Peyer's patch (tissue), 4 donors: ENCODE measurements around the gene FANCB. TPM values are rescaled to one million over a fixed set of nuclear protein-coding genes. Genes with fewer than 3 reads are reported as not detected.

Experiments
- DNase-seq, 3 donors: peaks; one replicate each; pipeline ENCODE4 v3.0.0-alpha.2; 2017 to 2019
- H3K27ac ChIP-seq, 4 donors: fragments of 200-600 bp; sonication (generic); one replicate each; pipeline ENCODE4 v1.5.1; 2016 to 2019
- H3K27me3 ChIP-seq, 2 donors: fragments of 200-600 bp; sonication (generic); one replicate each; pipeline ENCODE4 v1.5.1; 2019
- H3K36me3 ChIP-seq, 3 donors: fragments of 200-600 bp; sonication (generic); one replicate each; pipeline ENCODE4 v1.5.1; 2016 to 2019
- H3K4me1 ChIP-seq, 4 donors: fragments of 200-600 bp; sonication (generic); one replicate each; pipeline ENCODE4 v1.5.1; 2016 to 2019
- H3K4me3 ChIP-seq, 4 donors: fragments of 200-600 bp; sonication (generic); 1 replicate in 3 of 4; 2 replicates in 1 of 4; pipeline ENCODE4 v1.5.1; 2016 to 2019; ENCODE audit warnings: mild to moderate bottlenecking in 1 of 4
- H3K9me3 ChIP-seq, 4 donors: fragments of 200-600 bp; sonication (generic); one replicate each; pipeline ENCODE4 v1.5.1; 2016 to 2019; ENCODE audit warnings: mild to moderate bottlenecking in 1 of 4
- POLR2A ChIP-seq, 2 donors: fragments of 450-650 bp; IDR thresholded peaks; one replicate each; pipeline ENCODE4 v1.5.1; 2017; ENCODE audit warnings: antibody characterized with exemption in 2 of 2, mild to moderate bottlenecking in 2 of 2, moderate library complexity in 2 of 2
- total RNA-seq, 4 donors: library from RNA; depleted of rRNA; stranded (reverse); fragments of >200 nt; gene quantifications; one replicate each; pipeline ENCODE4 v1.1.0, GENCODE V29; 2016
- TF ChIP-seq, protein P1 (sequence below), 6 experiments: fragments of 450-650 bp in 4 of 6; fragments of 200-600 bp in 2 of 6; sonication (generic) in 1 of 6; IDR thresholded peaks; one replicate each; pipeline ENCODE4 v1.5.1; 2017 to 2019; ENCODE audit warnings: antibody characterized with exemption in 6 of 6, mild to moderate bottlenecking in 3 of 6, moderate library complexity in 1 of 6

The FANCB gene
- 1 to 10 TPM in 3 of 4 donors, under 1 TPM in 1; 0.35 to 5.0 (median 1.6) TPM for total RNA-seq

DNA sequence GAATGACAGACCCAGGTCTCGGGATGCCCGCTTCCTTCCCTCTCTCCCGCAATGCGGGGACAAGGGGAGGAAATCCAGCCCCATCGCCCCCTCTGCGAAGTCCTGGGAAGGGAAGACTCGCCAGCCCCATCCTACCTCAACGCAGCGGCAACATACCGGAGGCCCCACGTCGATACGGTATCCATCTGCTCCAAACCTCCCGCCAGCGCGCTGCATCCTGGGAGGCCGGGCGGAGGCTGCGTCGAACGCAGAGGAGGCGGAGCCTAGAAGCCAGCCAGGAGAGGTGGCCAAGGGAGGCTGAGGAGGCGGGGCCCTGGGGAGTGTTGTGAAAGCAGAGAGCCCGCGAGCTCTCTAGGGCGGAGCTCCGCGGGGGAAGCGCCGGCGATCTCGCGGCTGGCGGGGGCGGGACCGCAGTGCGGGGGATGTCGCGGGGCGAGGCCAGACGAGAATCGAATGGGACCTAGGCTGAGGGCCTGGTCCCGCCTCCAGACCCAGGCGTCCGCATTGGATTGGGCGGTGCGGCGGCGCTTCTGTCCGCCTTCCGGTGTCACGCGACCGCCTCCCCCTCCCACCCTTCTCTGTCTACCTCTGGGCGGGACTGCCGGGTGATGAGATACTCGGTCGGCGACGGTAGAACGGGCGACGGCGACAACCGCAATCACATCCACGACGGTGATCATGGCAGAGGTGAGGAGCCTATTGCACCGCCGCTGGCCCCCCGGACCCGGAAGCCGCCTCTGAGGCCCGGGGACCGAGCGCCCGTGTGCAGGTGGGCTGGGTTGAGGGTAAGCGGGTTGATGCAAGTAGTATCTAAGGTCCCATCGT, at the start of gene FANCB, which contains the start of gene MOSPD2:
Gene FANCB (minus strand): TSS at position 219 of the 825 bp plus-strand sequence. CDS start 7,559 bp downstream, outside the sequence.
Gene MOSPD2 (plus strand): TSS at position 571 of the 825 bp plus-strand sequence. CDS start 108 bp downstream, at position 679.
- Histone ChIP-seq H3K4me3 (peak within 1 kb of the TSS; percentile 54 to 72 (median 66)), H3K27ac (peak within 1 kb of the TSS; percentile 68 to 85 (median 82)), H3K9me3 (no peaks in the 10 kb centered on the region), H3K36me3 (no peaks in the 10 kb centered on the region), H3K4me1 (no peaks in the 10 kb centered on the region), H3K27me3 (no peaks in the 10 kb centered on the region)
- TF ChIP-seq POLR2A (IDR thresholded peaks at IDR 0.05): peak; percentile 47 to 52
- TF ChIP-seq, protein P1, sequence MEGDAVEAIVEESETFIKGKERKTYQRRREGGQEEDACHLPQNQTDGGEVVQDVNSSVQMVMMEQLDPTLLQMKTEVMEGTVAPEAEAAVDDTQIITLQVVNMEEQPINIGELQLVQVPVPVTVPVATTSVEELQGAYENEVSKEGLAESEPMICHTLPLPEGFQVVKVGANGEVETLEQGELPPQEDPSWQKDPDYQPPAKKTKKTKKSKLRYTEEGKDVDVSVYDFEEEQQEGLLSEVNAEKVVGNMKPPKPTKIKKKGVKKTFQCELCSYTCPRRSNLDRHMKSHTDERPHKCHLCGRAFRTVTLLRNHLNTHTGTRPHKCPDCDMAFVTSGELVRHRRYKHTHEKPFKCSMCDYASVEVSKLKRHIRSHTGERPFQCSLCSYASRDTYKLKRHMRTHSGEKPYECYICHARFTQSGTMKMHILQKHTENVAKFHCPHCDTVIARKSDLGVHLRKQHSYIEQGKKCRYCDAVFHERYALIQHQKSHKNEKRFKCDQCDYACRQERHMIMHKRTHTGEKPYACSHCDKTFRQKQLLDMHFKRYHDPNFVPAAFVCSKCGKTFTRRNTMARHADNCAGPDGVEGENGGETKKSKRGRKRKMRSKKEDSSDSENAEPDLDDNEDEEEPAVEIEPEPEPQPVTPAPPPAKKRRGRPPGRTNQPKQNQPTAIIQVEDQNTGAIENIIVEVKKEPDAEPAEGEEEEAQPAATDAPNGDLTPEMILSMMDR (IDR thresholded peaks at IDR 0.05): no peak
- DNase-seq: peak; percentile 90 to 97 (median 93)

DNA sequence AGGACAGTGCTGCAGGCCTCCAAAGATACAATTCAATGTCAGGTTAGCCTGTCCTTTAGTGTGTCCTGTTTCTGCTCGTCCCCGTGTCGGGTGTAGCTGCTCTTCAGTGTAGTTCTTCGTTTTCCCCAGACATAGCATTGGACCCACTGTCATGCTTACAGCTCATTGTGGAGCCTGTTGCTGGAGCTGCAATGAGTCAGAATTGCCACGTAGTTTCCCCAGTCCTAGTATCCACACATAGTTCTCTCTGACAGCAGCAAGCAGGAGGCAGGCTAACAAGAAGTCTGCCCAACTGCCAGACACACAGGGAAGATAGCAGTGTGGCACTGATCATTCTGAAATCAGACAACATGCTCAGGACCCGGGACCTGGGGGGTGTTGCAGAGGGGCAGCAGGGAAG, 49.6 kb upstream of the FANCB start:
- no peak for DNase-seq
- no peak overlapping the region for H3K4me3 ChIP-seq
- no peaks in the 10 kb centered on the region for H3K9me3 ChIP-seq
- no peak overlapping the region for H3K27ac ChIP-seq
- TF ChIP-seq, protein P1 (IDR thresholded peaks at IDR 0.05): no peak
- no peak for TF ChIP-seq POLR2A (IDR thresholded peaks at IDR 0.05)
- no peaks in the 10 kb centered on the region for H3K27me3 ChIP-seq
- H3K4me1 ChIP-seq: no peaks in the 10 kb centered on the region
- H3K36me3 ChIP-seq: no peaks in the 10 kb centered on the region

DNA sequence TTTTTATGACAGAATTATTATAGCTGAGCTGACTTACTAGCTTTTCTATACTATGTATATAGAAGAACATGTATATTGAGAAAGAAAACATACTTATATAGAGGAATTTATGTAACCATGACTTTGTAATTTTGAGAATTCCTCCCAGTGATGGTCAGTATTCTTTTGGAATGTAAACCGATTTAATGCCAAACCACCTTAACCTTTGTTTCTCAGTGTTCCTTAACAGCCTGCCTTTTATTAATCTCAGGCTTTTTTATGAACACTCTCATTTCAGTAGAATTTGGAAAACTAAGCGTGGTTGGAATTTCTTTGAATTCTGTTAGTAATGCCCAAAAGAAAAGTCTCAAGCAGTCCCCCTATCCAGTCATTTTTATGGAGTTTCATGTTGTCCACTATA, 47.3 kb upstream of the FANCB start:
- Histone ChIP-seq H3K9me3 (no peaks in the 10 kb centered on the region), H3K27me3 (no peaks in the 10 kb centered on the region)
- no peak for TF ChIP-seq POLR2A (IDR thresholded peaks at IDR 0.05)
- TF ChIP-seq, protein P1 (IDR thresholded peaks at IDR 0.05): no peak

DNA sequence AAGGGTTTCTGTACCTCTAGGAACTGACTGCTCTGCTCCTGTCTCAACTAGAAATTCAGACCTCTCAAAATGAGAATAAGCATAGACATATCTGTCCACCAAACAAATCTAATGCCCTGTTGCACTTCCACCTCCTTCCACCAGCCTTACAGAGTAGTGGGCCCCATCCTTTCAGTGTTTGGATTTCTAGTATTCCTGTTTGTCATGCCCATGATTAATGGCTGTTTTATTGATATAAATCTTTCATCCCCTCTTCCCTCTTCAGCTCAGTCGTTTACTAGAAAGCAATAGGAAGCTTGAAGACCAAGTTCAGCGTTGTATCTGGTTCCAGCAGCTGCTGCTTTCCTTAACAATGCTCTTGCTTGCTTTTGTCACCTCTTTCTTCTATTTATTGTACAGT, 46.5 kb upstream of the FANCB start:
- Histone ChIP-seq H3K36me3 (peaks cover 0 to 11% (median 0%) of the 10 kb centered on the region in 3 donors), H3K9me3 (no peaks in the 10 kb centered on the region), H3K4me1 (no peaks in the 10 kb centered on the region), H3K27ac (no peak overlapping the region), H3K4me3 (no peak overlapping the region), H3K27me3 (no peaks in the 10 kb centered on the region)
- DNase-seq: no peak
- TF ChIP-seq, protein P1 (IDR thresholded peaks at IDR 0.05): no peak
- TF ChIP-seq POLR2A (IDR thresholded peaks at IDR 0.05): no peak

More for the DNA sequence above, 47.3 kb upstream of the FANCB start:
- Histone ChIP-seq H3K36me3 (peaks cover 0 to 11% (median 0%) of the 10 kb centered on the region in 3 donors), H3K4me1 (no peaks in the 10 kb centered on the region), H3K27ac (no peak overlapping the region), H3K4me3 (no peak overlapping the region)
- no peak for DNase-seq

DNA sequence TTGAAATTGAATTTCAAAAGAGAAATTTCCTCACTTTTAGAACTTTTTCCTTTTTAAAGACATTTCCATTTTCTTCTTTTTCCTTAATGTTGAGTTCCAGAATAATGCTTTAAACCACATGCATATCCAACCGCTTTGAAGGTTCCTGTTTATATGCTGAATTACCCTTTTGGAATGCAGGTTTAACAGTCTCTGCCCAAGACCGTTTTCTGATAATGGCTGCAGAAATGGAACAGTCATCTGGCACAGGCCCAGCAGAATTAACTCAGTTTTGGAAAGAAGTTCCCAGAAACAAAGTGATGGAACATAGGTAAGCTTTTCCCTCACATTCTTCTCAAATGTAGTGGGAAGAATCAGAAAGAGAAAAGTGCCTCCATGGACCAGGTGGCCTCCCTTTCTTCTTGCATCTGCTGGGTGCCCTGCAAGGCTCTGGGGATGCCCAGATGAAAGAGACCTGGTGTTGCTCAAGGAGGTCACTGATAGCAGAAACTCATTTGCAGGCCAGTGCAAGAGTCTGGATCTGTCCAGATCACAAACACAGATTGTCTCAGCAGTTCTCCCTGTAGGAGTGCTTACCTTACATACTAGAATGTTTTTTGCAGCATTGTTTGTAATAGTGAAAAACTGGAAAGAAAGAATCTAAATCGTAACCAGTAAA, 43.3 kb upstream of the FANCB start:
- Histone ChIP-seq H3K27ac (no peak overlapping the region), H3K27me3 (no peaks in the 10 kb centered on the region), H3K9me3 (no peaks in the 10 kb centered on the region), H3K4me3 (no peak overlapping the region), H3K4me1 (no peaks in the 10 kb centered on the region), H3K36me3 (peaks cover 0 to 27% (median 0%) of the 10 kb centered on the region in 3 donors)
- no peak for TF ChIP-seq POLR2A (IDR thresholded peaks at IDR 0.05)
- TF ChIP-seq, protein P1 (IDR thresholded peaks at IDR 0.05): no peak
- DNase-seq: no peak
